ENCODE data around the gene NCMAP.

The NCMAP gene

GRCh38 chr1:24572301-24572700, 16.4 kb downstream of the NCMAP start:
- H3K36me3 ChIP-seq (ENCODE audit: control insufficient read depth, insufficient read depth, low read length) = no peaks in the 10 kb centered on the region
- no peak overlapping the region for H3K4me3 ChIP-seq (ENCODE audit: low read depth, low read length)
- H3K4me1 ChIP-seq (ENCODE audit: control insufficient read depth, insufficient read depth, low read length) = peaks cover 4% of the 10 kb centered on the region
- H3K9me3 ChIP-seq (ENCODE audit: control insufficient read depth, insufficient read depth, low read depth, low read length) = no peaks in the 10 kb centered on the region
- H3K27me3 ChIP-seq (ENCODE audit: control insufficient read depth, insufficient read depth, low read length) = no peaks in the 10 kb centered on the region
- H3K9ac ChIP-seq (ENCODE audit: low read length) = no peak overlapping the region
- H3K27ac ChIP-seq (ENCODE audit: low read depth, low read length) = no peak overlapping the region

DNA sequence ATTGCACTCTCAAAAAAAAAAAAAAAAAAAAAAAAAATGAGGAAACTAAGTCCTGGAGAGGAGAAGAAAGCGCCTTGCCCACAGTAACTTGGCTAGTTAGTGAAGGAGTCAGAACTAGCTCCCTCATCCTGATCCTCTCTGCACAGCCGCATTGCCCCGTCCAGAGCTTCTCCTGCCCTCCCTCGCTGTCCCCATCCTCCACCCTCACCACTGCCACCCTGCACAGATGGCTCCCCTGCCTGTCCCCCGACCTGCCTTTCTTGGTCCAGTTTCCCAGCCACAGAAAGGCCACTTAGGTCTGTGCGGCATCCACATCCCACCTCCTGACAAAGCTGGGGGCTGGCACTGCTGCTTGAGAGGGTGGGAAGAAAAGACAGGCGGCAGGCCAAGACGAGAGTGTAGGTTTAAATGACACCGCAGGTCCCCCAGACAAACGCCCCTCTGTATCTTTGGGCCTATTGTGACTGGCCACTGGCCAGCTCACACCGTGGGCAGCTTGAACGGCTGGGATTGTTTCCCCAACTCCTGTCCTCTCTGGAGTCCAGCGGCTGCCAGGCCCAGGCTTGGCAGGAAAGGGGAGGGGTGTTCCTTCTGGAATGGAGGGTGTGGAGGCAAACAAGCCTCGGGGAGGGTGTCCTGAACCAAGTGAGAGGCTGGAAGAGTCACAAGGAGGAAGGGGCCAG, 20.2 kb downstream of the NCMAP start:
- Histone ChIP-seq H3K27me3 (ENCODE audit: control insufficient read depth, insufficient read depth, low read length) (no peaks in the 10 kb centered on the region), H3K4me1 (ENCODE audit: control insufficient read depth, insufficient read depth, low read length) (no peaks in the 10 kb centered on the region)

DNA sequence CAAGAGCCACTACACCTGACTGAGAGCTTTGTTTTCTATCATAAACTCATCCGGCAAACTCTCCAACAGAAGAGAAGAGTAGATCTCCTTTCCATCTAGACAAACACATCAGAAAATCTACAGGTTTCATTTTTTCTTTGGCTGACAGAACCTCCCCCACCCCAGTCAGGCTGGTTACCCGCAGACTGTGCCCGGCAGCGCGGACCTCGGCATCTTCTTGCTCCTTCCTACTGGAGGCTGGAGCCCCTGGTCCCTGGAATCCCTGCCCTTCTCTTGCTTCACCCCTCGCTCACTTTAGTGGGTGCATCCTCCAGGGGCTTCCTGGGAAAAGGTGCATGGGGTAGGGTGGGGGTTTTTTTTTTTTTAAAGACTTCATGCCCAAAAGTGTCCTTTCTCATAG, 23.0 kb downstream of the NCMAP start:
- Histone ChIP-seq H3K9me3 (ENCODE audit: control insufficient read depth, insufficient read depth, low read depth, low read length) (no peaks in the 10 kb centered on the region), H3K27ac (ENCODE audit: low read depth, low read length) (no peak overlapping the region), H3K4me1 (ENCODE audit: control insufficient read depth, insufficient read depth, low read length) (no peaks in the 10 kb centered on the region), H3K36me3 (ENCODE audit: control insufficient read depth, insufficient read depth, low read length) (no peaks in the 10 kb centered on the region), H3K27me3 (ENCODE audit: control insufficient read depth, insufficient read depth, low read length) (no peaks in the 10 kb centered on the region), H3K4me3 (ENCODE audit: low read depth, low read length) (no peak overlapping the region), H3K9ac (ENCODE audit: low read length) (no peak overlapping the region)

More for the DNA sequence above, 20.2 kb downstream of the NCMAP start:
- Histone ChIP-seq H3K9ac (ENCODE audit: low read length) (no peak overlapping the region), H3K36me3 (ENCODE audit: control insufficient read depth, insufficient read depth, low read length) (no peaks in the 10 kb centered on the region), H3K9me3 (ENCODE audit: control insufficient read depth, insufficient read depth, low read depth, low read length) (no peaks in the 10 kb centered on the region), H3K27ac (ENCODE audit: low read depth, low read length) (no peak overlapping the region), H3K4me3 (ENCODE audit: low read depth, low read length) (no peak overlapping the region)

DNA sequence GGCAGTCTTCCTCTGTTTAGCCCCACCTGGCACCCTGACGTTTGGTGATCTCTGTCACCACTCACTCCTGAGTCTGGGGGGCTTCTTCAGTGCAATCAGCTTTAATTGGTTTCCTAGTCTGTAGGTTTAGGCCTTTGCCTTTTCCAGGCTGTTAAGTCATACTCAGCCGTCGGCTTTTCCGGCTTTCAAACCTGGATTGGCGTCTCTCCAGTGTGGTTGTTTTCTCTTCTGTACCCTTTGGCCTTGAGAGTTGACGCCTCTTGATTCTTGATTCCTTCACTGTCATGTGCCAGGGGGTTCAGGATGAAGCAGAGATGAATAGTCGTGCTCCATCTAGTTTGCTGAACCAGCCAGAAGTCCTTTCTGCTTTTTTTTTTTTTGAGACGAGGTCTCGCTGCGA, 24.9 kb downstream of the NCMAP start:
- Histone ChIP-seq H3K27me3 (ENCODE audit: control insufficient read depth, insufficient read depth, low read length) (peaks cover 8% of the 10 kb centered on the region; the same call in 1 of the 2 replicates), H3K9me3 (ENCODE audit: control insufficient read depth, insufficient read depth, low read depth, low read length) (no peaks in the 10 kb centered on the region), H3K4me3 (ENCODE audit: low read depth, low read length) (no peak overlapping the region), H3K9ac (ENCODE audit: low read length) (no peak overlapping the region), H3K36me3 (ENCODE audit: control insufficient read depth, insufficient read depth, low read length) (no peaks in the 10 kb centered on the region), H3K27ac (ENCODE audit: low read depth, low read length) (no peak overlapping the region), H3K4me1 (ENCODE audit: control insufficient read depth, insufficient read depth, low read length) (no peaks in the 10 kb centered on the region)

GRCh38 chr1:24584171-24584647, 28.3 kb downstream of the NCMAP start:
- Histone ChIP-seq H3K9ac (ENCODE audit: low read length) (no peak overlapping the region), H3K9me3 (ENCODE audit: control insufficient read depth, insufficient read depth, low read depth, low read length) (no peaks in the 10 kb centered on the region), H3K27me3 (ENCODE audit: control insufficient read depth, insufficient read depth, low read length) (peaks cover 12% of the 10 kb centered on the region; the same call in 1 of the 2 replicates), H3K4me3 (ENCODE audit: low read depth, low read length) (no peak overlapping the region), H3K4me1 (ENCODE audit: control insufficient read depth, insufficient read depth, low read length) (no peaks in the 10 kb centered on the region), H3K36me3 (ENCODE audit: control insufficient read depth, insufficient read depth, low read length) (no peaks in the 10 kb centered on the region), H3K27ac (ENCODE audit: low read depth, low read length) (no peak overlapping the region)

DNA sequence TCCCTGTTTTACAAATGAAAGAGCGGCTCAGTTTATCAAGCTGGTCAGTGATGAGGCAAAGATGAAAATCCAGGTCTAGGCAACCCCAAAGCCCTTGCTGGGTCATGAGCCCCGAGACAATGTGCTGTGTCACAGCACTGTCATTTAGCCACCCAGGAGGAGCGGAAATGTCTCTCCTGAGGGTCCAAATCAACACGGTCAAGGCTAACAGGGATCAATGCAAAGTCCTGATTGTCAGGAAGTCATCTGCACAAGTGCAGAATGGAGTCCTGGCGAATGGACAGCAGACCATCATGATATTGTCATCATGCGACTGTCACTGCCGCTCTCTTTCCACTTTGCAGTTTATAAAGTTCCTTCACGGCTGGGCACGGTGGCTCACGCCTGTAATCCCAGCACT, 30.2 kb downstream of the NCMAP start:
- peaks cover 12% of the 10 kb centered on the region; the same call in 1 of the 2 replicates for H3K27me3 ChIP-seq (ENCODE audit: control insufficient read depth, insufficient read depth, low read length)
- no peak overlapping the region for H3K9ac ChIP-seq (ENCODE audit: low read length)
- H3K9me3 ChIP-seq (ENCODE audit: control insufficient read depth, insufficient read depth, low read depth, low read length) = no peaks in the 10 kb centered on the region
- no peaks in the 10 kb centered on the region for H3K36me3 ChIP-seq (ENCODE audit: control insufficient read depth, insufficient read depth, low read length)
- H3K4me3 ChIP-seq (ENCODE audit: low read depth, low read length) = no peak overlapping the region
- no peaks in the 10 kb centered on the region for H3K4me1 ChIP-seq (ENCODE audit: control insufficient read depth, insufficient read depth, low read length)
- H3K27ac ChIP-seq (ENCODE audit: low read depth, low read length) = no peak overlapping the region

- no peaks in the 10 kb centered on the region for H3K36me3 ChIP-seq (ENCODE audit: control insufficient read depth, insufficient read depth, low read length)
- H3K9ac ChIP-seq (ENCODE audit: low read length) = no peak overlapping the region
- peaks cover 12% of the 10 kb centered on the region; the same call in 1 of the 2 replicates for H3K27me3 ChIP-seq (ENCODE audit: control insufficient read depth, insufficient read depth, low read length)
- H3K4me3 ChIP-seq (ENCODE audit: low read depth, low read length) = no peak overlapping the region
- no peaks in the 10 kb centered on the region for H3K9me3 ChIP-seq (ENCODE audit: control insufficient read depth, insufficient read depth, low read depth, low read length)
- H3K4me1 ChIP-seq (ENCODE audit: control insufficient read depth, insufficient read depth, low read length) = no peaks in the 10 kb centered on the region
- H3K27ac ChIP-seq (ENCODE audit: low read depth, low read length) = no peak overlapping the region
Measured at GRCh38 chr1:24586970-24587820, 31.3 kb downstream of the NCMAP start.

DNA sequence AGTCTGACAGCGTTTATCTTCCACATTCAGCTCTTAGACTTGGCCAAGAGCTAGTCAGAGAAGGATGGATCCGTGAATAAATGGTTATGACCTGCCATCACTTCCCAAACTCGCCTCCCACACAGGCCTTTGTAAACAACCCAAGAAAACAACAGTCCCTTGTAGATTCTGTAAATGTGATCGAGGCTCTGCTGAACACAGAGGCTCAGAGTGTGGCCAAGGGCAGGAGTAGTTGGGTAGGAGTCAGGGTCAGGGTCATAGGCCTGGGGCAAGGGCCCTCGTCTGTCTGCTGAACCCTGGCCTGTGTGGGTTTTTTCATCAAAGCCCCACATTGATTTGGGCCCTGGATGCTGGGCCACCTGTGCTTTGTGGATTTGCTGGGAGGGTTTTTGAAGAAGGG, 32.7 kb downstream of the NCMAP start:
- peaks cover 12% of the 10 kb centered on the region; the same call in 1 of the 2 replicates for H3K27me3 ChIP-seq (ENCODE audit: control insufficient read depth, insufficient read depth, low read length)
- H3K9ac ChIP-seq (ENCODE audit: low read length) = no peak overlapping the region
- H3K36me3 ChIP-seq (ENCODE audit: control insufficient read depth, insufficient read depth, low read length) = no peaks in the 10 kb centered on the region
- no peak overlapping the region for H3K27ac ChIP-seq (ENCODE audit: low read depth, low read length)
- H3K4me1 ChIP-seq (ENCODE audit: control insufficient read depth, insufficient read depth, low read length) = no peaks in the 10 kb centered on the region
- H3K9me3 ChIP-seq (ENCODE audit: control insufficient read depth, insufficient read depth, low read depth, low read length) = no peaks in the 10 kb centered on the region
- H3K4me3 ChIP-seq (ENCODE audit: low read depth, low read length) = no peak overlapping the region

DNA sequence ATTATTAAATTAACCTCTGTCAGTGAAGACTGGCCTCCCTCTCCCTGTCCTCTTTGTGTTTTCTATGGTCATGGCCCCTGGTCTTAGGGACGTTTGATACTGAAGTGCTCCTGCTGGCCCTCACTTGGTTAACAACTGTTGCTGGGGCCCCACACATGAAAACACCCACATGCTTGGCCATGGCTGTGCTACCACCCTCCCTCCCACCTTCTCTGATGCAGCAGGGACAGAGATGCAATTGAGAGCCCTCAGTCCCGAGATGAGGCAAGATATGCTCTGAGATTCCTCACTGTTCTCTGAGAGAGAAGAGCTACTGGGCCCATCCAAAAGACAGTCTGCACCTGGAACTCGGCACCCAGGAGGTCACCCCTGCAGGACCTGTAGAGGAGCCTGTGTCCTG, 33.3 kb downstream of the NCMAP start:
- H3K9me3 ChIP-seq (ENCODE audit: control insufficient read depth, insufficient read depth, low read depth, low read length) = no peaks in the 10 kb centered on the region
- no peak overlapping the region for H3K9ac ChIP-seq (ENCODE audit: low read length)
- H3K27ac ChIP-seq (ENCODE audit: low read depth, low read length) = no peak overlapping the region
- peaks cover 12% of the 10 kb centered on the region; the same call in 1 of the 2 replicates for H3K27me3 ChIP-seq (ENCODE audit: control insufficient read depth, insufficient read depth, low read length)
- no peaks in the 10 kb centered on the region for H3K4me1 ChIP-seq (ENCODE audit: control insufficient read depth, insufficient read depth, low read length)
- no peak overlapping the region for H3K4me3 ChIP-seq (ENCODE audit: low read depth, low read length)
- no peaks in the 10 kb centered on the region for H3K36me3 ChIP-seq (ENCODE audit: control insufficient read depth, insufficient read depth, low read length)

DNA sequence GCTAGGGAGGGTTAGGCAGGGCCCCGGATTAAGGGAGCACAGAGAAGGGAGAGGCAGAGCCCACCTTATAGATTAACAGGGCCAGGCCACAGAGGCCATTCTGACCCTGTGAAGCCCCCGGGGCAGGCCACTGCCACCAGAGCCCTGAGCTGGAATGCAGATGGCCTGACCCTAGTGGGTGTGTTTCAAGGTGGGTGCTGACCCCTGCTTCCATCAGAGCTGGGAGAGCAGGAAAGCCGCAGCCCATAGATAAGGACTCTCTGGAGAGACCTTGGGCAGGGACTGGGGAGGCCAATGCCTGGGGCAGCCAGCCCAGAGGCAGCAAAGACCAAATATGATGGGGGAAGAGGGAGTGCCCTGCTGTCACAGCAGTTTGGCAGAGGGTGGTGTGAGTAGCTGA, 35.9 kb downstream of the NCMAP start:
- Histone ChIP-seq H3K9me3 (ENCODE audit: control insufficient read depth, insufficient read depth, low read depth, low read length) (no peaks in the 10 kb centered on the region), H3K27ac (ENCODE audit: low read depth, low read length) (no peak overlapping the region), H3K4me1 (ENCODE audit: control insufficient read depth, insufficient read depth, low read length) (no peaks in the 10 kb centered on the region), H3K9ac (ENCODE audit: low read length) (no peak overlapping the region), H3K27me3 (ENCODE audit: control insufficient read depth, insufficient read depth, low read length) (no peaks in the 10 kb centered on the region), H3K4me3 (ENCODE audit: low read depth, low read length) (no peak overlapping the region), H3K36me3 (ENCODE audit: control insufficient read depth, insufficient read depth, low read length) (no peaks in the 10 kb centered on the region)

DNA sequence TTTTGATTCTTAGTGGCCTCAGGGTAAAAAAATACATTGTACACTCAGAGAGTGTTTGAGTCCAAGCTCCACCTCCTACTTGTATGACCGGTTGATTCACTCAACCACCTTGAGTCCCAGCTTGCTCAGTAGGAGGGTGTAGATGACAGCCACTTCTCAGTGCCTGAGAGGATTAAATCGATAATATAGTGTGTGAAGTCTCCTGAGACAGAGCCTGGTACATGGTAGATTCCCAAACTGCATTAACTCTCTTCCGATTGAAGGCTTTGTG, 38.4 kb downstream of the NCMAP start:
- H3K9ac ChIP-seq (ENCODE audit: low read length) = no peak overlapping the region
- no peaks in the 10 kb centered on the region for H3K36me3 ChIP-seq (ENCODE audit: control insufficient read depth, insufficient read depth, low read length)
- H3K27me3 ChIP-seq (ENCODE audit: control insufficient read depth, insufficient read depth, low read length) = no peaks in the 10 kb centered on the region
- no peaks in the 10 kb centered on the region for H3K4me1 ChIP-seq (ENCODE audit: control insufficient read depth, insufficient read depth, low read length)
- no peaks in the 10 kb centered on the region for H3K9me3 ChIP-seq (ENCODE audit: control insufficient read depth, insufficient read depth, low read depth, low read length)
- H3K4me3 ChIP-seq (ENCODE audit: low read depth, low read length) = no peak overlapping the region
- H3K27ac ChIP-seq (ENCODE audit: low read depth, low read length) = no peak overlapping the region
